HG03342 (cell line): ENCODE measurements around the gene PCDH1.
"Not testable (repeated sequence)": the region's sequence is repeated elsewhere in the genome, so short reads cannot be mapped to it uniquely, and the experiment has no call there.

ENCODE experiments used
- ATAC-seq: cut with Tn5 transposase; IDR thresholded peaks from one replicate; pipeline ENCODE4 v1.9.1; 2021; ENCODE audit warnings: mild to moderate bottlenecking, moderate library complexity; ENCODE audit not compliant: unreplicated experiment

The PCDH1 gene

GRCh38 chr5:141839015-141839513 is 39.1 kb downstream of the PCDH1 start:
- no peak for ATAC-seq

GRCh38 chr5:141838326-141839014 is 39.7 kb downstream of the PCDH1 start:
- ATAC-seq: no peak

GRCh38 chr5:141835928-141836670 is 42.1 kb downstream of the PCDH1 start:
- no peak for ATAC-seq

- ATAC-seq: no peak
These were observed 43.9 kb downstream of the PCDH1 start for GRCh38 chr5:141834331-141834730.

GRCh38 chr5:141832131-141832530 is 46.1 kb downstream of the PCDH1 start:
- no peak for ATAC-seq

- ATAC-seq: no peak
These were observed 50.0 kb downstream of the PCDH1 start for GRCh38 chr5:141828162-141828561.

GRCh38 chr5:141826674-141827073 is 51.5 kb downstream of the PCDH1 start:
- ATAC-seq: no peak

- no peak for ATAC-seq
These were observed 52.2 kb downstream of the PCDH1 start for GRCh38 chr5:141825791-141826560.

GRCh38 chr5:141825241-141825671 is 53.0 kb downstream of the PCDH1 start:
- no peak for ATAC-seq

- no peak for ATAC-seq
These were observed 53.5 kb downstream of the PCDH1 start for GRCh38 chr5:141824717-141825116.

GRCh38 chr5:141823056-141823455 is 55.2 kb downstream of the PCDH1 start:
- ATAC-seq: no peak

- ATAC-seq: no peak
These were observed 56.1 kb downstream of the PCDH1 start for GRCh38 chr5:141822144-141822543.

GRCh38 chr5:141821430-141821925 is 56.7 kb downstream of the PCDH1 start:
- no peak for ATAC-seq

GRCh38 chr5:141820686-141821085 is 57.5 kb downstream of the PCDH1 start:
- not testable (repeated sequence) for ATAC-seq

GRCh38 chr5:141817631-141818030 is 60.6 kb downstream of the PCDH1 start:
- ATAC-seq: no peak

GRCh38 chr5:141816598-141817399 is 61.4 kb downstream of the PCDH1 start:
- ATAC-seq: no peak

GRCh38 chr5:141815796-141816180 is 62.4 kb downstream of the PCDH1 start:
- no peak for ATAC-seq

GRCh38 chr5:141815051-141815795 is 63.0 kb downstream of the PCDH1 start:
- no peak for ATAC-seq

- ATAC-seq: no peak
These were observed 63.9 kb downstream of the PCDH1 start for GRCh38 chr5:141814064-141814964.
